Measurements from ENCODE around the gene DLAT.

DNA sequence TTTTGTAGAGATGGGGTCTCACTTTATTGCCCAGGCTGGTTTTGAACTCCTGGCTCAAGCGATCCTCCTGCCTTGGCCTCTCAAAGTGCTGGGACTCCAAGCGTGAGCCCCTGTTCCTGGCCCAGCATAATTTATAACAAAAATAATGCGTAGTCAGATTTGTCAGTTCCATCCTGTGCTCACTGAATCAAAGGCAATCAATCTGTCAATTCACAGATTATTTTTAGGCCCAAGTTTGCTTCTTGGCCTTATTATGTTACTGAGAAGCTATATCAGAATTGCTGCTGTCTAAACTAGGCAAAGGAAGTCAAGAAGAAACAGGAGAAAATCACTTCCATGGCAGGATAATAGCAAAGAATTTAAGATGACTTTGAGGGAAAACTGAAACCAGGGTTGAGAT lies 8.7 kb downstream of the DLAT start:
- no peak for TF ChIP-seq POLR2A (IDR thresholded peaks at IDR 0.05)
- no peak for TF ChIP-seq POLR2AphosphoS5 (IDR thresholded peaks at IDR 0.05)
- no peak for TF ChIP-seq CTCF (IDR thresholded peaks at IDR 0.05)
- TF ChIP-seq EP300 (IDR thresholded peaks at IDR 0.05), result no peak
